Fibroblast of lung (primary cell): ENCODE data around the gene VAV1.

Source experiments
- EZH2 ChIP-seq: IDR thresholded peaks from 2 replicates; pipeline ENCODE4 v1.5.1; 2012; ENCODE audit warnings: low read length, control low read depth, mild to moderate bottlenecking; ENCODE audit errors: missing control alignments
- TF ChIP-seq, protein P1 (sequence below), 2 donors: IDR thresholded peaks in 1 of 2; conservative IDR thresholded peaks in 1 of 2; 1 replicate in 1 of 2; 2 replicates in 1 of 2; pipeline ENCODE4 v1.5.1; 2011 to 2012; ENCODE audit warnings: low read length in 2 of 2, control low read depth in 1 of 2, inconsistent platforms in 1 of 2, low read depth in 1 of 2, mild to moderate bottlenecking in 1 of 2

DNA sequence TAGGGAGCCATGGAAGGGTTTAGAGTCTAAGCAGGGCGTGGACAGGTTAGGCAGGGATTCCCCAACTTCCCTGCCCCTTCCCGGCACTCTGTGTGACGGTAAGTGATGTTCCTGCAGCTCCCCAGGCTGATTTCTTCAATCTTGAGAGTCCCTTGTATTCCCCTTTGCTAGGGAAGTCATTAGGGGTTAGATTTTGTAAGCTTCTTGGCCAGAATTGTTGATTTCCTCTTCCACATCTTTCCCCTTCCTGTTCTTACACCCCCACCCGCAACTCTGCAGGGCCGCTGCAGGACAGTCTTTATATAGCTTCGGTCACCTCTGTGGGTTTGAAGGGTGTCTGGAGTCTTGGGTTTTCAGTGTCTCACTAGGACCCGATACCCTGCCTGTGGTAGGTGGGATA is 104.2 kb downstream of the VAV1 start:
- TF ChIP-seq, protein P1, sequence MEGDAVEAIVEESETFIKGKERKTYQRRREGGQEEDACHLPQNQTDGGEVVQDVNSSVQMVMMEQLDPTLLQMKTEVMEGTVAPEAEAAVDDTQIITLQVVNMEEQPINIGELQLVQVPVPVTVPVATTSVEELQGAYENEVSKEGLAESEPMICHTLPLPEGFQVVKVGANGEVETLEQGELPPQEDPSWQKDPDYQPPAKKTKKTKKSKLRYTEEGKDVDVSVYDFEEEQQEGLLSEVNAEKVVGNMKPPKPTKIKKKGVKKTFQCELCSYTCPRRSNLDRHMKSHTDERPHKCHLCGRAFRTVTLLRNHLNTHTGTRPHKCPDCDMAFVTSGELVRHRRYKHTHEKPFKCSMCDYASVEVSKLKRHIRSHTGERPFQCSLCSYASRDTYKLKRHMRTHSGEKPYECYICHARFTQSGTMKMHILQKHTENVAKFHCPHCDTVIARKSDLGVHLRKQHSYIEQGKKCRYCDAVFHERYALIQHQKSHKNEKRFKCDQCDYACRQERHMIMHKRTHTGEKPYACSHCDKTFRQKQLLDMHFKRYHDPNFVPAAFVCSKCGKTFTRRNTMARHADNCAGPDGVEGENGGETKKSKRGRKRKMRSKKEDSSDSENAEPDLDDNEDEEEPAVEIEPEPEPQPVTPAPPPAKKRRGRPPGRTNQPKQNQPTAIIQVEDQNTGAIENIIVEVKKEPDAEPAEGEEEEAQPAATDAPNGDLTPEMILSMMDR (conservative IDR thresholded peaks at IDR 0.05 in 1 of 2, IDR thresholded peaks at IDR 0.05 in 1 of 2; ENCODE audit: low read depth in 1 of 2, low read length in 2 of 2): no peak
- no peak for TF ChIP-seq EZH2
